Right renal pelvis (tissue), 4 donors: ENCODE measurements around the gene P2RX6. TPM values are rescaled to one million over a fixed set of nuclear protein-coding genes. Genes with fewer than 3 reads are reported as not detected.
A peak's percentile ranks its signal among the peaks of the same experiment; 100 is the strongest.

Experiments used
- DNase-seq, 4 donors: peaks; one replicate each; pipeline ENCODE4 v3.0.0-alpha.2; 2013; ENCODE audit warnings: low read depth in 4 of 4, low spot score in 3 of 4, missing footprints in 1 of 4
- polyA plus RNA-seq, 4 donors: library from polyadenylated mRNA; unstranded; fragments of 120-200 nt; gene quantifications; one replicate each; pipeline ENCODE4 v1.2.1, GENCODE V29; 2013; ENCODE audit not compliant: insufficient read length in 4 of 4

Gene P2RX6
- polyA plus RNA-seq, 4 donors = 1.3 to 1.8 (median 1.5) TPM

GRCh38 chr22:21010426-21011113 lies 4.4 kb upstream of the P2RX6 start:
- no peak for DNase-seq

GRCh38 chr22:21012446-21013407 lies 2.2 kb upstream of the P2RX6 start:
- DNase-seq = no peak

DNA sequence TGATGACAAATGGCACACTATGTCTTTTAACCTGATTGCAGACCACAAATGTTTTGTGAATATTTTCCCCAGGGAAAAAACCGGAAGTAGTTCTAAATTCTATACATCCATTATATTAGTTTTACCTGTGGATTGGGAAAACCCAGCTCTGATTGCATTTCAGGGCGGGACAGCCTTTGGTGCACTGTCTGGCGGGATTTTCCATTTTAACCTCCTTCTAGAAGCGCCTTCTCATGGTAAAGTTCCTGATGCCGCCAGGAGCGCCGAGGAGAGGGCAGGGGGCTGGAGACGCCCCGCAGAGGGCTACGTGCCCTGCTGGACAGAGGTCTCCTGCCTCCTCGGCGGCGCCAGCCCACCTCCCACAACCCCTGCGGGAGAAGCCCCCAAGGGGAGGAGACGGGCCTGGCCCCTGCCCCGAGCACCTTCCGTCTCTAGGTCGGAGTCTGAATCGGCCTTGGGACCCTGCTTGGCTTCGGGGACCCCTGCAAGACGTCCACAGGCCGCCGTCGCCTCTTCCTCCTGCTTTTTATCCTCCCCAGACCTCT lies 1.2 kb upstream of the P2RX6 start:
- DNase-seq = no peak

- peak; percentile 87 to 91 (median 88) for DNase-seq
Measured at GRCh38 chr22:21014202-21014725, 701 bp upstream of the P2RX6 start.

DNA sequence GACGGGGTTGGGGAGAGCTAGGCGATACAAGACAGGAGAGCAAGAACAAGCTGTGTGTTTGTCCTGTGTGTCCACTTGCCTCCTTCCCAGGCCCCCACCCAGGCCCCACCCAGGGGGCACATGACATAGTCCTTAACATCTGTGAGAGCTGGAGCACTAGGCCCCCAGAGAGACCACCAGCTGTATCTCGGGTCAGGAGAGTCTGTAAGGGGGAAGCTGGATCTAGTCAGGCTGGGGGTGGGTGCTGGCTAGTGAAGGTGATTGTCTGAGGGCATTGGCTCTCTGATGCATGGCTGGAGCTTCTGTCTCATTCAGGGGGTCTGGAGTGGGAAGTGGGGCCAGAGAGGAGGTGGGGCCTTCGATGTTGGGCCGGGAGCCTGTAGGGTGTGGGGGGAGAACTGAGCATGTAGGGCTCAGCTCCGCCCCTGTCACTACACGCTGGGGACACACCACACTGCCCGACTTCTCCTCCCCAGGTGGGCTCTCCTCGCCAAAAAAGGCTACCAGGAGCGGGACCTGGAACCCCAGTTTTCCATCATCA lies 571 bp downstream of the P2RX6 start:
- no peak for DNase-seq

DNA sequence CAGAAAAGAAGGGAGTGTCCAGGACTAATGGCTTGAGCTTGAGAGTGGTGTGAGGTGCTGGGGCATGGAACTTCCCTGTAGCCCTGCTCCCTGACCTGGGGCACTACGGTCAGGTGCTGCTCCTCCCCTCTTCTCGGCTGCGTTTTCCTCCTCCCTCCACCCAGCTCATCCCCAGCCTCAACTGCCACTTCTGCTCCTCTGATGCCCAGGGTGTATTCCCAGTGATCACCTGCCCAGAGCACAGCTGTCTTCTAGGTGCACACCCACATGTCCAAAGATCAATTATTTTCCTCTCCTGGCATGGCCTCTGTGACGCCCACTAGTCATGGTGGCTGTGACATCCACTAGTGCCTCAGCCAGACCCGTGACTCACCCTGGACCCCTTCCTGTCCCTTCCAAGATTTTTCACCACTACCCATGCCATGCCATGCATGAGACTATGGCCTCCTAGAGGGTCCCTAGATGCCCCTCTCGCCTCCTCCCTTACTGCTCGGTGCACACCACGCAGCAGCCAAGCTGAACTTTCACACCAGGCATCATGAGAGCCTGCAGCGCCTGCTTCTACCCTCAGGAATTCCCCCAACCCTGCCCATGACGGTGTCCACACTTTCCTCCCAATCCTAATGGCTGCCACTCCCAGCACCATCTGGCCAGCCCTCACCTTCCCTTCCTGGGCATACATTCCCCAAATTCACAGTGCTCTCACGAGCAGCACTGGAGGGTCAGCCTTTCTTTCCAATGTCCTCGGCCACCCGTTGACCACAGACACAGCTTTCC lies 1.9 kb downstream of the P2RX6 start:
- DNase-seq = no peak

GRCh38 chr22:21018314-21018713 lies 3.3 kb downstream of the P2RX6 start:
- no peak for DNase-seq

- DNase-seq = no peak
Measured at GRCh38 chr22:21020802-21021429, 6.0 kb downstream of the P2RX6 start.

DNA sequence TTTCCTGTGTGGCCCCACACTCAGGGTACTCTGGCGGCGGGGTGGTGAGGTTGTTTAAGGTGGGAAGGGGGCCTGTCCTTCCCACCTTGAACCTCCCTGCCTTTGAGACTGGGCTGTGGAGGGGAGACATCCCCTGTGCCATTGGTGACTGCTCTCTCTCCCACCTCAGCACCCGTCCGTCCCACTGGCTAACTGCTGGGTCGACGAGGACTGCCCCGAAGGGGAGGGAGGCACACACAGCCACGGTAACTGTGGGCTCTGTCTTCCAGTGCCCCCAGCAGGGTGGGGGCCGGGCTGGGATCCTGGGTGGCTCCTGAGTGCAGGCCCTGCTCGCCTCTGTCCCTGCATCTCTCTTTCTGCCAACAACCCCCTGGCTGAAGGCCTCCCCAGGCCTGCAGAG lies 7.5 kb downstream of the P2RX6 start:
- no peak for DNase-seq

GRCh38 chr22:21022955-21023614 lies 8.1 kb downstream of the P2RX6 start:
- DNase-seq = no peak

- DNase-seq = no peak
Measured at GRCh38 chr22:21025266-21025665, 10.3 kb downstream of the P2RX6 start.

DNA sequence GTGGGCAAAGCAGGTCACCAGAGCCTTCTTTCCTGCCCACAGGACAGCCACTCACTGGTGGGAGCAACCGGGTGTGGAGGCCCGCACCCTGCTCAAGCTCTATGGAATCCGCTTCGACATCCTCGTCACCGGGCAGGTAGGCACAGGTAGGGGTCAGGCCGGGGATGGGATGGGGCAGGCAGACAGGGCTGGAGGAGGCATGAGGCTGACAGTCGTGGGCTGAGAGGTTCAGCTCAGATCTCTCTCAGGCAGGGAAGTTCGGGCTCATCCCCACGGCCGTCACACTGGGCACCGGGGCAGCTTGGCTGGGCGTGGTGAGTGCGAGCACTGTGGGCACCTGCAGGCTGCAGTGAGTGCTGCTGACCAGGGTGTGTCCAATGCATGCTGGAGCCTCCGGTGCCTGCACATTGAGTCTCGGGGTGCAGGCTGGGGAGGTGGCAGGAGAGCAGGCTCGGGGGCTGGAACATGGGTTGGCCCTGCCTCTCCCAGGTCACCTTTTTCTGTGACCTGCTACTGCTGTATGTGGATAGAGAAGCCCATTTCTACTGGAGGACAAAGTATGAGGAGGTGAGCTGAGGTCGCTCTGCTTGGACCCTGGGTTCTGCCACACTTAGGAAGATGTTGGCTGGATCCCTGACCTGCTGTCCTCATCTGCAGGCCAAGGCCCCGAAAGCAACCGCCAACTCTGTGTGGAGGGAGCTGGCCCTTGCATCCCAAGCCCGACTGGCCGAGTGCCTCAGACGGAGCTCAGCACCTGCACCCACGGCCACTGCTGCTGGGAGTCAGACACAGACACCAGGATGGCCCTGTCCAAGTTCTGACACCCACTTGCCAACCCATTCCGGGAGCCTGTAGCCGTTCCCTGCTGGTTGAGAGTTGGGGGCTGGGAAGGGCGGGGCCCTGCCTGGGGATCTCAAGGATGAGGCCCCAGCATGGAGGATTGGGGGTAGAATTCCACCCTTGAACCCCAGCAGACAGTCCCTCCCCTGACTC lies 11.1 kb downstream of the P2RX6 start:
- no peak for DNase-seq

DNA sequence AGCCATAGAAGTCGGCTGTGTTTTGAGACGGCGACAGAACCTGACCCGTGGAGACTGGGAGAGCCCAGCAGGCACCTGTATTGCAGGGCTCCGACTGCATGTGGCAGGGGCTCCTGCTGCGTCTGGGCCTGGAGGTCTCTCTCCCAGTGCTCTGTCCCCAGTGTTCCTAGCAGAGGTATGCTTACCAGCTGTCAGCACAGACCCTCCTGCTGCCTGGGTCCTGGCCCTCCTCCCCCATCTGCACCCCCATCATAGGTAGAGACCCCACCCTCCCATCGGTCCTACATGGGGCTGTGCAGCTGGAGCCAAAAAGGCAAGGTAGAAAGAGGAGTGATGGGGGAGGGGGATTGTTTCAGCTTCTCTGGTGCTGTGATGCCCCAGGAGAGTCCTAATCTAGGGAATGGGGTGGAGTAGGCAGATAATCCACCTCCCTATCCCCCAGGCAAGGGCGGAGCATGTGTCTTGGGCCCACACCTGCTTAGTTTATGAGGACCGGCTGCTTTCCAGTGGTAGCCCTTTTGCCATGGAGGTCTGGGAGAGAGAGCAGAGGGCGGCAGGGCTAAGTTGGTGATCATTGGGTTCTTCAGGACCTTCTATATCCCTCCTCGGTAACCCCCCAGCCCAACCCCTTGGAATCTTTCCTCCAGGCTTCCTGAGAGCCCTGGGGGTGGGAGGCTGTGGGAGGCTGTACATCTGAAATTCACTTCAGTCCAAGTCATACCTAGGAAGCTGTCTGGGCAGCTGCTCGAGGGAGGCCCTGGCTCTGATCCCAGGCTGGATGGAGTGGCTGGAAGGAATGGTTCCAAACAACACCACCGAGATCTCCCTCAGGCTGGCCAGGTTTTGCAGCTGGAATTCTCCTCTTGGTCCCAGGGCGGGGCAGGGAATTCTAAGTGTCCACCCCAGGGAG lies 12.1 kb downstream of the P2RX6 start:
- DNase-seq = no peak

DNA sequence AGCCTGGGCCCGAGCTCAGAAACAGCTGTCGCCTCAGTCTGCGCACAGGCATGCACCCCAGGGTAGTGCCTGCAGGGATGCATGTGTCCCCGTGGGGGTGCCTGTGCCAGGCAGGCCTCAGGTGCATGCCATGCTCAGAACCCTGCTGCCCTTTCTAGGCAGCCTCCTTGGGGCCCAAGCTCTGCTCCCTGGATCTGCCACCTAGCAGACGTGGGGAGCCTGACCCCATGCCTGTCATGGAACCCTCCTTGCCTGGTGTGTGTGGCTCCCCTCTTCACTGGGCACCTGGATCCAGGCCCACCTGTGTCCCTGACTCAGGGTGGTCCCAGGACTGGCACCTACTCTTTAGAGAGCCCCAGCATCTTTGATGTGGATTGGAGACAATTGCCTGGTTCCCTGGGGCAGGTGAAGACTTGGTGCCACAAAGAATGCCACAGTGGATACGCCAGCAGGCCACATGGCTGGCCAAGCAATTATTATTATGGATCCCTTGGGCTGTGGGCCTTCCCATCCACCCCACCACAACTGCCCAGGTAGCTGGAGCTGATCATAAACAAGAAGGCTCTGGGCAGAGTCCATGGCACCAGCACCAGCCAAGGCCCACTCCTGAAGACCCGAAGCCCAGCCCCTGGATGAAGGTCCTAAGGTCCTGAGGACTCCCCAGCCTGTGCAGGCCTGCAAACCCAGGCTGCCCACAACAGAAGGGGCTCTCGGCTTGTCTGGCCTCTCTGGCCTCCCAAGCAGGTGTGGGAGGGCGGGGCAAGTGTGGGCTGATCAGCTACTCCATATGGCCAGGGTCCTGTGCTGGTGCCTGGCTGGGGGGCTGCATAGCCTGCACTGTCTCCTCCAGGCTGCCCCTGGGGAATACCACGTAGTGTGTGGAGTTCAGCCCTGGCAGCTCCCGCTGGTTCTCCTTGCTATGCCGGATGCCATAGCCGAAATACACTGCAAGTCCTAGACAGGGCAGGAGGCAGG lies 13.6 kb downstream of the P2RX6 start:
- DNase-seq = no peak

DNA sequence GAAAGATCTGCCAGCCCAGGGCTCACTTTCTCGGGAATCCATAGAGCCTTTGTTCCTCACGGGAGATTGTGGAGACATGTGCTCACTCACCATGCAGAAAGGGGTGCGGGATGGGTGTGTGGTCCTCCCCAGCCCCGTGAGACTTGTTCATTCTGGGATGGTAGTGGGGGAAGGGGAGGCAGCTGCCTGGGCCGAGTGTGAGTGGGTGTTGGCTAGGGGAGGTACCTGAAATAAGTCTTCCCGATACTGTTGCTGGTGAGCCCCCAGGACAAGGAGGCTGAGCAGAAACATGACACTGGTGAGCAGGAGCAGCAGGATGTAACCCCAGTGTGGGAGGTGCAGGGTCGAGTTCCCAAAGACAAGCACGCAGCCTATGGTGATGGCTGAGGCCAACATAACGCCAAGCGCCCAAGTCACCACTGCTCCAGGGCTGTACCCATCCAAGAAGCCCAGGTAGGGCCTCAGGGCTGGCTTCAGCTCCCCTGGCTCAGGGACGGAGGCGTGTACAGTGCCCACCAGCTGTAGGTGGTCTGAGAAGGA lies 14.6 kb downstream of the P2RX6 start:
- no peak for DNase-seq

DNA sequence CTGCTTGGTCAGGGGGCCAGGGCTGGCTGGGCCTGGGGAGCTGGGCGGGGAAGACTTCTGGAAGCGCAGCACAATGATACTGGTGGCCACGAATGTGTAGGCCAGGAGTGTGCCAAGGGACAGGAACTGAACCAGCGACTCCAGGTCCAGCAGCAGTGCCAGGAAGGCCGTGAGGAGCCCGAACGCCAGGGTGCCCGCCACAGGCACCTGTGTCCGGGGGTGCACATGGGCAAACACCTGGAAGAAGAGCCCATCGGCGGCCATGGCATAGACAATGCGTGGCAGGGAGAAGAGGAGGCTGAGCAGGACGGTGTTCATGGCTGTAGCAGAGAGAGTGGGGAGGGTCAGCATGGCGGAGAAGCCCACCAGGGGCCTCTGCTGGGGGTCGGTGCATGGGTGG lies 15.1 kb downstream of the P2RX6 start:
- no peak for DNase-seq
